Superior temporal gyrus (tissue), 1 donor: ENCODE results near the gene COL24A1.
"Not testable (repeated sequence)": the region's sequence is repeated elsewhere in the genome, so short reads cannot be mapped to it uniquely, and the experiment has no call there.

Experiments used
- DNase-seq: peaks from one replicate; pipeline ENCODE4 v3.0.0-alpha.2; 2016; ENCODE audit errors: extremely low spot score

COL24A1 gene

DNA sequence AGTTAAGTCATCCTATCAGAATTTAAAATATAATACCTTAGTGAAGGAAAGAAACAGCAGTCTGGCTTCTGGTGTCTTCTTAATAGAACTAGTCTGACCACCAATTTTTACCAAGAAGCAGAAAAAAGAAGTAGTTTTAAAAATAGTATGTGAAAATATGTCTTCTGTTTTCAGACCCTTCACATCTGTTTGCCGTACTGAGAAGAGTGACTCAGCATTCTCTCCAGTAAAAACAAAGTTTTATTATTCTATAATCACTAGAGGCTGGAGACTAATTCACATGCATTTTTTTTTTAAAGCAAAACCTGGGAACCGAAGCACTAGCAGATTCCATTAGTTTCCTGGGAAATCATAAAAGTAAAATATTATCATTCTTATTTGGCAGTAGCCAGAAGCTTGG lies 163.8 kb downstream of the COL24A1 start:
- no peak for DNase-seq

DNA sequence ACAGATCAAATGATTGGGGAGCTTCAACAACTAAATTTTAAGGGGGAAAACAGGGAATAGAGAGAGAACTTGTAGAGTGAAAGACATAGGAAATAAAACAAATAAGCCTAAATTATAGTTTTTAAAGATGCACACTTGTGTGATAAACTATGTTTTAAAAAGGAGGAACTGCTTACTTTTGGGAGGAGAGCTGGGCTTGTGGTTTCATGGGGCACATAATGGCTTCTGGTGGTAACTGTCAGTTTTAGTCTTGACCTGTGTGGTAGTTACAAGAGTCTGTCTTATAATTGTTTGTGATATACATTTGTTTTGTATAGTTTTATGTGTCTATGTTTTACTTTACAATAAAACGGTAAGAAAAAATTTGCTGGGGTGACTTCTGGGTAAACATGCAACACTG lies 165.3 kb downstream of the COL24A1 start:
- DNase-seq = no peak

DNA sequence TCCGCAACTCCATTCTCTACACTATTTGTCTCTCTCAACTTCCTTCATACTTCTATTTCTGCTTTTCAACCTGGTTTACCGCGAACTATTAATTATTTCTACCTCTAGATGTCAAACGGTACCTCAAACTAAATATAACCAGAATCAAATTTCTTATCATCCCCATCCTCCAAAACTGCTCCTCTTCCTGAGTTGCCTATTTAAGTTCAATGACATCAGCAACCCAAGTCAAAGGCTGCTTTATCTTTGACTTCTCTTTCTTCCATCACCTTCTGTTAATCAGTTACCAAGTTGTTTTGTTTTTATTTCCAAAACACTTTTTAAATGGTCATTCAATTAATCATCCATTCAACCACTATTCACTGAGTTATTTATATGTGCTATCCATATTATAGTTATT lies 171.9 kb downstream of the COL24A1 start:
- no peak for DNase-seq

DNA sequence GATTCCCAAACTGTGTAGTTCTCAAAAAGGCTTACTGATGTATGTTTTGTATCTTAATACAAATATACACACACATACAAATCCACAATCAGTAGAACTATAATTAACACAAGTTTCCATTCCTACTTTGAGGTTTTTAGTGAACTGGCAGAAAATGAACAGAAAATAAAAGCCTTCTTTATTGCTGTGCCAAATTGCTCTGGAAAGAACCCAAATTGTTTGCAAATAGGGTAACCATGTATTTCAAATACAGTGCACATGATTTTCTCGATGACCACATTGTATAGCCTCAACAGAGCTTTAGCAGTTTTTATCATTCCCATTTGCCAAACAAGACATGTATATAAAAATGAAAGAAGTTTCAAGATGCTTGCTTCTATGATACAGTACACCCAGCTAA lies 173.3 kb downstream of the COL24A1 start:
- peak; percentile 18 for DNase-seq

DNA sequence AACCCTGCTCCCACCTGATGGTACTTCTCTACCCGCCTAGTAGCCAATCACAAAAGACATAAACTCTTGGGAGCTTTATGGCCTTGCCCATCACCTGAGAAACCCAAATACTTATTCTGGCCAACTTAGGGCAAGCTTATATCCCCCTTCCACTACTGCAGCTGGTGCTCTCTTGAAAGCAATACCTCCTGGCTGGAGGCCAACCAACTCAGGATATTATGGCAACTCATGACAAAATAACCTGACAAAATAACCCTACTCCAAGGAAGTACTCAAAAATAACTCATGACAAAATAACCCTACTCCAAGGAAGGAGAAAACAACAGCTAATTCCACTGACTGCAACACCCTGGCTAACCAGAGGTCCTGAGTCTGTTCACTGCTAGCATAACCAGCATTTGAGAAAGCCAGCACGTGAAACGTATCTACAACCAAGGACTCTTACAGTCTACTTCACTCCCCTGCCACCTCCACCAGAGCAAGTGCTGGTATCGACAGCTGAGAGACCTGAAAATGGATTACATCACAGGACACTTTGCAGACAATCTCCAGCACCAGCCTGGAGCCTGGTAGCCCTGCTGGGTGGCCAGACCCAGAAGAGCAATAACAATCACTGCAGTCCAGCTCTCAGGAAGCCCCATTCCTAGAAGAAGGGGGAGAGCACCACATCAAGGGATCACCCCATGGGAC lies 179.9 kb downstream of the COL24A1 start:
- no peak for DNase-seq

DNA sequence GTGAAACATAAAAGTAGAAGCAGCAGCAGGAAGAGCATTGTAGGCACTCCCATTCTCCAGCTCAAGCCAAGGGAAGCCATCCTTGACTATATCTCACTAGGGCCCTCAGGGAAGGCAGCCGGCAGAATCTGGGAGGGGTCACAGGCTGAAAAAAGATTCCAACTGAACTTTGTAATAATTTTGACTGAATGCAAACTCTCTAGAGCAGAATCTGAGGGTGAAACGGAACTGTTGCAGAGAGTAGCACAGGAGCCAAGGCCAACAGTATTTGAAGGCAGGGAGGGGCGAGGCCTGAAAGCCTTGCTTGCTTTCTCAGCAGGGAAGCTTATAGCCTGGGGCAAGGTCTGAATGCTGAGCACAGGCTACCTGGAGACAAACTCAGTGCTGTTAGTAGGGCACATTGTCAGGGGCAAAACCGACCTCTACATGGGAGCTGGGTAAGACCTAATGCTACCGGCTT lies 180.6 kb downstream of the COL24A1 start:
- DNase-seq = no peak

DNA sequence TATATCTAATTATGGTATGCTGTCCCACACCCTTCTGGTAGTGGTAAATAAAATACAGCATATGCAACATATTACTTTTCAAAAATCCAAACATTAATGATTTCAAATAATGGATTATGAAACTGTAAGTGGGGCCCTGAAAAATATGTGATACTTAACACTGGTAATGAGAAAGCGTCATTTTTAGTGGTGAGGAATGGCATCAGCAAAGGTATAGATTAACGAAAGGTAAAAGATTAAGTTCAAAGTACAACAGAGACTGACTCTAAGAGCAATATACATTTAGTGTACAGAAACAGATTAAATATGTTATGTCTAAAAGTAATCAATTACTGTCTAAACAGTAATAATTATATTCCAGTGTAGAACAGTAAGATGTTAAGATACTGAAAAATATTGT lies 194.1 kb downstream of the COL24A1 start:
- DNase-seq = no peak

DNA sequence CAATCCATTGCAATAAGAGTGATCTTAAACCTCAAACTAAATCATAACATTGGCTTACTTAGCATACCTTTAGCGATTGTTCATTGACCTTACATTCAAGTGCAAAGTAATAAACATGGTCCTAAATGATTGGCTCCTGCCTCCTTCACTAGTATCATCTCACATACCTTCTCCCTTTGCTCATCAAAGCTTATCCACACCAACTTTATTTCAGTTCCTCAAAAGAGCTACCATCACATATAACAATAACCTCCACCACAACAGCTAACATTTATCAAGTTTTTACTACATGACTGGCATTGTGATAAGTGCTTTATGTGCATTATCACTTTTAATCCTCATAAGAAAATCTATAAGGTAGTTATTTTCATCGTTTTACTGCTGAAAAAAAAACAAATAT lies 198.8 kb downstream of the COL24A1 start:
- no peak for DNase-seq

DNA sequence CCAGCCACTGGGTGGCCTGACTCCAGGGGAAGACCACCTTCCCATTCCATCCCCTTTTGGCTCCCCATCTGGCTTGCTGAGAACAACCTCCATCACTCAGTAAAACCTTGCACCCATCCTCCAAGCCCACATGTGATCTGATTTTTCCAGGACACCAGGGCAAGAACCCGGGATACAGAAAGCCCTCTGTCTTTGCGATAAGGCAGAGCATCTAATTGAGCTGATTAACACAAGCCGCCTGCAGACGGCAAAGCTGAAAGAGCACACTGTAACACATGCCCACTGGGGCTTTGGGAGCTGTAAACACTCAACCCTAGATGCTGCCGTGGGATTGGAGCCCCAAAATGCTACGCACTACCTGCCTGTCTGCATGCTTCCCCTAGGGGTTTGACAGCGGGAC lies 201.4 kb downstream of the COL24A1 start:
- DNase-seq = not testable (repeated sequence)

DNA sequence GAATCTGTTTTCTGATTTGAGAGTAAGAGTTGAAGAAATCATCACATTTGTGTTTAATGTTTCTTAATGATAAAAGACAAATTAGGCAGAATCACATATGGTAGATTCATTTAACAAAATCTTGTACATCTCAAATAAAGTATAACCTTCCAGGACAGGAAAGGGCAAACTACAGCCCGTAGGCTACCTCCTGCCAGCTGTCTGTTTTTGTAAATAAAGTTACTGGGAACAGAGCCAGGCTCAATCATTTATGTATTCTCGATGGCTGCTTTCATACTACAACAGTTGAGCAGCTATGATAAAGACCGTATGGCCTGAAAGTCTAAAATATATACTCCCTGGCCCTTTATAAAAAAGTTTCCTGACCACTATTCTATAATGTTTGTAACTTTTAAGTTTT lies 204.1 kb downstream of the COL24A1 start:
- no peak for DNase-seq

DNA sequence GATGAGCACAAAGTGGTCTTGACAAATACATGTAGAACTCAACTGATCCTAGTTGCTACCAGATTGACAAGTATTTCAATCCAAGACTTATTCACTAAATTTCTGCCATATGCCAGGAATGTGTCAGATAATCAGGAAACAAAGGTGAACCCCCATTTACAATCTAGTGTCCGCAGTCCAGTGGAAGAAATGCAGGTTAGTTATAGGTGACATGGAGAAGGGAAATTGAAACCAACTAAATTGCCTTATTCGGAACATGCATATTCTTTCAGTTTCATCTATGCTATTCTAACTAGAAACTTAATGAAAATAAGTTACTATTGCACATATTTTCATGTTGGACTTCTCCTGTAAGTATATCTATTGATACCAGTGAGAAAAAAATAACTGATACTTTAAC lies 209.4 kb downstream of the COL24A1 start:
- DNase-seq = no peak

DNA sequence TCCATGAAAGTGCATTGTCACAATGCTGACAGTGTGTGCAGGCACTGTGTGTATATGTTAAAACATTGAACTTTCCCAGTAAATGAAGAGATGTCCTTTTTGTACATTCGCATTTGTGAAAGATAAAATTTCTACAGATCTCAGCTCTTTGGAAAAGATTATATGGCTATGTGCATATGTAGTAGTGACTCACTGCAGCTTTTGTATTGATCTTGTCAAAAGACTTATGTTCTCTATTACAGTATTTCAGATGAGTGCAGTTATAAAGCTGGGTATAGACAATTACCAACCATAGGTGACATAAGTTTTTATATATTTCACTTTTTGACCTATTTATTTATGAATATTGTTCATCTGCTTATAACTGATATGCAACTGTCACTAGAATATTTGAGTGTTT lies 212.6 kb downstream of the COL24A1 start:
- DNase-seq = no peak

DNA sequence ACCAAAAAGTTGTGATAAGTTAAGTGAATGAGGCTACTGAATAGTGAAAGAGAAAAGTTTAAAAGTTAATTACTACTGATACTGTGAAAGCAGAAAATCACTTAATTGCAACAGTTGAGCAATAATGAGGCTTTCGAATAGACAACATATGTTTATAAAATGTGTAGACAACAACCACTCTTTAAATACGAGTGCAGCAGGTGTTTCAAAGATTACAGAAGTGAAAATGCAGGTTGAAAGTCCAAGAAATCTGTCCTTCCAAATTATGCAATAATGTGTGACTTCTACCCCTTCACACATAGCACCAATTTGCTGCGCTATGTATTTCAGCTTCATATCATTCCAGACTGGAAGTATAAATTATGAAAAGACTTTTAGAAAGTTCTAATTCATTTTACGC lies 213.0 kb downstream of the COL24A1 start:
- no peak for DNase-seq

DNA sequence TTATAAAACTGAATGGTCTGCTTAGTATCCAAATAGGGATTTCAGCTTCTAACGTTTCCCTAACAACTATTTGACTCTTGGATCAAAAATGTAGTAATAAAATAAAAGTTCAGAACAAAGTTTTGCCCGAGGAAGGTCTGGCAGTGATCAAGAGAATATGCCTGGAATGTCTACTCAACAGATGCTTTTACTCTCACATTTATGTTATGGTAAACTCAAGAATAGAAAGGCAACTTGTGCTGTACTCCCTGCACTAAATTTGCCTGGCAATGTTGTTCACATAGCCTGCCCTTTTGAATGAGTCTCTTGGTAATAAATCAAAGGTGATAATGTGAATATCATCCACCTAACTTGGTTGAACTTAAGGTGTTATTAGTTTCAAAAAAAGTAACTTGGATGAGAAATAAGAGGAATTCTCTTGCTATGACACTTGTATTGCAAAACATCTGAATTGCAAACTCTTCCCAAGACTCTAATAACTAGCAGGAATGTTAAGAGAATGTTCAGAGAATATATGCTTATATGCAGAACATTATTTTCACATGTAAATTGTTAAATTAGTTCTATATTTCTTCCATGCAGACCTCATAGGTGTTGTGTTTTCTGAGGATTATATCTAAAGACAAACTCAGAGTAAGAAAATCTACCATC lies 215.8 kb downstream of the COL24A1 start:
- DNase-seq = no peak

DNA sequence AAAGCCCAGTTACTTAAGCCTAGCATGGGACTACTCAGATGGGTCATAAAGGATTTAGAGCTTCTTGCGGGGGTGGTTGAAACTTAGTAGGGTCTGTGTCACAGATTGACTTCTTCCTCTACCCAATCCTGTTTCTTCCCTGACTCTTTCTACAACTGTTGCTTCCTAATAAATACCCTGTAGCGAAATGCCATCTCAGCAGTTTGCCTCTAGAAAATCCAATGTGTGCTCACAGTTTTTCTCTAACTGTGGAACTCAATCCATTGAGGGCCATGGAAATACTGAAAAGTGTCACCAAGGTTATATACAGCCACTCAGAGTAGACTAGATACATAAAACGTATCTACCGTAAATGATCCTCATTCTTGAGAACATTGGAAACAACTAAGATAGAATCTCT lies 217.7 kb downstream of the COL24A1 start:
- DNase-seq = no peak

DNA sequence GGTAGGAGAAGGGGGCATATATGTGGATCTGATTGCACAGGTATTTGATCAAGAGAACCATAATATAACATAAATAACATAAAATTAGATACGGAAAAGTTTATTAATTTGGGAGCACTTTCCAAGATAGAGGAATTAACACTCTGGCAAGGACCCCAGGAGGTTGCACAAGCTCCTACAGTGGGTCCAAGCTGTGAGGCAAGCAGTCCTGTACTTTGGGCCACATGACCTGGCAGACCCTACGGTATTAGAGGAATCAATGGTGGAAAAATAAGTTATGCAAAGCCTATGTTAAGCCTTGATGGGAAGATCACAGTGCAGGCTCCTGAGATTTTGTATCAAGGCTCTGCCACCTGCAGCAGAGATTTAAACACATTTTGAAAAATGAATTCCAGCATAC lies 220.1 kb downstream of the COL24A1 start:
- DNase-seq = no peak

DNA sequence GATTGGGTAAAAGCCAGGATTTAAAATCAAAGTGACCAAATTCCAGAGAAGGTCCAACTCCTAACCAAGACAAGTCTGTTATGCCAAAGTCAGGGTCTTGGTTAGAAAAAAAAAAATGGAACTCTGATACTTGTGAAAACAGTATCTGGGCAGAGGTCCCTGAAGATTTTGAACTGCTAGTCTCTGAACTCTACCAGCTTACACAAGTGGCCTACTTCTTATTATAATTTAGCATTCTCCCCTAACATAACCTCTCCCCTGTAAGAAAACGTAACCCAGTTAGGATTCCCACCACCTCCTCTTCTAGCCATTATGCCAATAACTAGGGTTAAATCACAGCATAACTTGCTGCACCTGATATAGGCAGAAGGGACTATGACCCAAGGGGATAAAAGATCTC lies 220.5 kb downstream of the COL24A1 start:
- no peak for DNase-seq

DNA sequence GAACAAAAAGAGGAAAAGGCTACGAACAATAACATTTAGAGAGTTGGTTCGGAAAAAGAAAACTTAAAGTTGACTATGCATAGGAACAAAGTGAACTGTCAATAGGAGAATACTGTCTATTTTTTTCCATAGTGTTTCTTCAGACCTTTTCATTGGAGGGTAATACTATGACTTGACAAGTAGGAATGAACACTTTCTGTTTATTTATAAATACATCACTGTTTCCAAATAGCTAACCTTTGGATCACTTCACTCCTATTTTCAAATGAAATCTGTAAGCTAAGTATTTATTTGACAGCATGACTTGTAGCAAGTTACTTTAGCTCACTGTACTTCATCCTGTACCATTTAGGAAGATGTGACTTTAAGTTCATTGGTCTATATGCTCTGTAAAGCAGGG lies 221.3 kb downstream of the COL24A1 start:
- no peak for DNase-seq

DNA sequence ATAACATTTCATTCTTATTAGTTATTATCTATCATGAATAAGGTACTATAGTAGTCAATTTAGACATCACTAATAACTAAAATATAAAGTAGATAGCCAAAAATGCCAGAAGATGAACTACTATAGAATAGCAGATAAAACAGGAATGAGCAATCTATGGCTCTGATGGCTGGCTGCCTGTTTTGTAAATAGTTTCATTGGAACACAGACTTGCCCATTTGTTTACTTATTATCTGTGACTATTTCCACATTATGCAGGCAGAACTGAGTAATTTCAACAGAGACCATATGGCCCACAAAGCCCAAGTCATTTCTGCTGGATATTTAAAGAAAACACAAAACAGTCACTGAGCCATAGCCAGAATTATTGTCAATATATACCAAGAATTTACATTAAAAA lies 222.1 kb downstream of the COL24A1 start:
- no peak for DNase-seq

DNA sequence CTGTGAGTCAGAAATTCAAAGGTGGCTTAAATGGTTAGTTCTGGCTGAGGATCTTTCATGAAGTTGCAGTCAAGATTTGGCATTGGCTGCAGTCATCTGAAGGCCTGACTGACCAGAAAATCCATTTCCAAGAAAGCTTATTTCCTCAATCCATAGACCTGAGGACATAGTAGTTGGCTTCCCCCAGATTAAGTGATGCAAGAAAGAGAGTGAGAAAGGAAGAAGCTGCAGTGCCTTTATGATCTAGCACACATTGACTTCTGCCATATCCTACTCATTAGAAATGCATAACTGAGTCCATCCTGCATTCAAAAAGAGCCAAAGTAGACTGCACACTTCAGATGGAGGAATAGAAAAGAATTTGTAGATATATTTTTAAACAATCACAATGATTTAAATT lies 222.6 kb downstream of the COL24A1 start:
- no peak for DNase-seq

DNA sequence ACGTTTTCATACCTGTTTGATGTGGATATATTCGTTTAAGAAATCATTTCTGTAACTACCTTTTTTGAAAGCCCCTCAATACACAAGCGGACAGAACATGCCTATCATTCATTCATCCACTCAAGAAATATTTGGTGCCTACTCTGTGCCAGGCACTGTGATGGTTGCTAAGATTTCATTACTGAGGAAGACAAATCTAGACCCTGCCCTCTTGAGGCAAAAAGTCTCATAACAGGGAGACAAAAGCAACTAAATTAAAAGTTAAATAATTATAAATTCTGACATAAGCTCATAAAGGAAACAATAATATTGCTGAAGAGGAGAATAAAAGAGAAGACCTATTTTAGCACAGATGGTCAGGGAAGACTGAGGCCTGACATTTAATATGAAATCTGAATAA lies 244.8 kb downstream of the COL24A1 start:
- no peak for DNase-seq

DNA sequence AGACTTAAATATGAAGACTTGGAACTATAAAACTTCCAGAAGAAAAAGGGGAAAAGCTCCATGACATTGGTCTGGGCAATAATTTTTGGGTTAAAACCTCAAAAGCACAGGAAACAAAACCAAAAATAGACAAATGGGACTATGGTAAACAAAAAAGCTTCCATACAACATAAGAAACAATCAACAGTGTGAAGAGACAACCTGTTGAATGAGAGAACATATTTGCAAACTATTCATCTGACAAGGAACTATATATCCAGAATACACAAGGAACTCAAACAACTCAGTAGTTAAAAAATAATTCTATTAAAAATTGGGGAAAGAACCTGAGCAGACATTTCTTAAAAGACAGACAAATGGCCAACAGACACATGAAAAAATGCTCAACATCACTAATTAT lies 255.7 kb downstream of the COL24A1 start:
- no peak for DNase-seq

DNA sequence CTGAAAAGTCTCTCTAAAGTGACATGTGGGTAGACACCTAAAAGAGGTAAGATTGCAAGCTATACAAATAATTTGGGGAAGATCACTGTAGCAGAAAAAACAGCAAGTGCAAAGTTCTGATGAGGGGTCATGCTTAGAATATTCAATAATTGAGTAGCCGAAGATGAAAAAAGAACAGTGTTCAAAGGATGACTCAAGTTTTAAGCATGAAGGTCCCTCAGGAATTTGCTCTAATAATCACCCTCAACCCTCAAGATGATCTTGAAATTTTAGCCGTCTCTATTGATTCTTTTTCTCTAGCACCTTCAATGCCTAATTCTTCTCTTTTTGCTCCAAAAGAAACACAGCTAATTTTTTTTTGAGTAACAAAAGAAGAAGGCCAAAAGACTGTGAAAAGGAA lies 257.7 kb downstream of the COL24A1 start:
- no peak for DNase-seq

DNA sequence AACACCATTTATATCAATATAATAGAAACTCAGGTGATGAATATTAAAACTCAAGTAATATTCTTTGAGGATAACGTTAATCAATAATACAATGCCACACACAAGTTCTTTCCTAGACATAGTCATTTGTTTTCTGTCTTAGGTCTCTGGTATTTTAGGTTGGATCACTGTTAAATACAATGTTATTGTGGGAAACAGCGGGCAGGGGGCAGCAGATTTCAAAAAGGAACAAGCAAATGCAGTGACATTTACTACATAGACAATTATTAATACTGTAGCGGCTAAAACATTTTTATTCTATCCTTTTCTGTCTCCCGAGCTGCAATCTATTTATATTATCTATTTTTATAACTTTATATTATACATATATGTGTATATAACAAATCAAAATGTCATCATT lies 261.9 kb downstream of the COL24A1 start:
- no peak for DNase-seq
